Measurements from ENCODE around the gene ARCN1.

The ARCN1 gene

GRCh38 chr11:118618115-118618990, 46.1 kb downstream of the ARCN1 start:
- no peak overlapping the region for H3K4me3 ChIP-seq (ENCODE audit: low read depth, low read length)
- DNase-seq (ENCODE audit: low read depth) = no peak
- TF ChIP-seq CTCF (IDR thresholded peaks at IDR 0.05; ENCODE audit: insufficient read depth, low read depth, low read length, missing control alignments) = no peak

DNA sequence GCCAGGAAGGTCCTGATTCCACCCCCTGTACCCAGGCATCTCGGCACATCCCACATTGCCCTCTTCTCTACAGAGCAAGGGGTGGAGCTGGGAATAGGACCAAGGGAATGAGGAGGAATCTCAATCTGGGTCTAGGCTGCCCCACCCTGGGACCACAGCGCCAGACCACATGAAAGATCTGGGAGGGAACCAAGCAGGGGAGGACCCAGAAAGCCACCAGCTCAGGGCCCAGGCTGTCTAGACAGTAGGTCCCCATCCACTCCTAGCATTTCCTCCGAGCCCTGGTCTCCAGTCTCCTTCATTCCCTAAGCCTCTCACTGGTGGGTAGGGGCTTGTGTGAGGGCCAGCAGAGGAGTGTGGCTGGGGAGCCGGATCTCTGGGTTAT, 46.8 kb downstream of the ARCN1 start:
- no peak for TF ChIP-seq CTCF (IDR thresholded peaks at IDR 0.05; ENCODE audit: insufficient read depth, low read depth, low read length, missing control alignments)
- H3K4me3 ChIP-seq (ENCODE audit: low read depth, low read length) = no peak overlapping the region

GRCh38 chr11:118619444-118620197, 47.4 kb downstream of the ARCN1 start:
- no peak overlapping the region for H3K4me3 ChIP-seq (ENCODE audit: low read depth, low read length)
- no peak for TF ChIP-seq CTCF (IDR thresholded peaks at IDR 0.05; ENCODE audit: insufficient read depth, low read depth, low read length, missing control alignments)
- no peak for DNase-seq (ENCODE audit: low read depth)

More for the DNA sequence above, 46.8 kb downstream of the ARCN1 start:
- DNase-seq (ENCODE audit: low read depth) = no peak

DNA sequence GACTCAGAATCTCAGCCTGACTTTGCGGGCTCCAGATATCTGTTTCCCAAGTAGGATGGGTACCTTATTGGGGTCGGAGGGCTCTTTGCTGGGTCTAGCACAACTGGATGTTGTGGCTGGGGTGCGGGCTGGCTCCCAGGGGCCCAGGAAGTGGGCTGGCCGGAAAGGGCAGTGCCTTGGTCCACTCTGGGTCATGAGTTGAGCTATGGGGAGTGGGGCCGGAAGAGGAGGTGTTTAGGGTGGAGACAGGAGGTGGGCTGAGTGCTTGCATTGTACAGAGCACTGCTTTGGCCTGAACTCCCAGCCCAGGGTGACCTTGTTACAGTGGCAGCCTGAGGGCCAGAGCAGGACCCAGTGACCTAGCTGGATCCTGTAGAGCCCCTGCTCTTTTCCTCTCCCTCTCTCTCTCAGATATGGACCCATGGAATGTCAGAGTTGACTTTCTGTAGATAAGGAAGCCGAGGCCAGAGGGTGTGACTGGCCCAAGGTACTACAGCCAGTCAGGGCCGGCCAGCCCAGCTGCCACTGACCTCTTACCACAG, 48.4 kb downstream of the ARCN1 start:
- DNase-seq (ENCODE audit: low read depth) = no peak
- H3K4me3 ChIP-seq (ENCODE audit: low read depth, low read length) = no peak overlapping the region
- no peak for TF ChIP-seq CTCF (IDR thresholded peaks at IDR 0.05; ENCODE audit: insufficient read depth, low read depth, low read length, missing control alignments)

DNA sequence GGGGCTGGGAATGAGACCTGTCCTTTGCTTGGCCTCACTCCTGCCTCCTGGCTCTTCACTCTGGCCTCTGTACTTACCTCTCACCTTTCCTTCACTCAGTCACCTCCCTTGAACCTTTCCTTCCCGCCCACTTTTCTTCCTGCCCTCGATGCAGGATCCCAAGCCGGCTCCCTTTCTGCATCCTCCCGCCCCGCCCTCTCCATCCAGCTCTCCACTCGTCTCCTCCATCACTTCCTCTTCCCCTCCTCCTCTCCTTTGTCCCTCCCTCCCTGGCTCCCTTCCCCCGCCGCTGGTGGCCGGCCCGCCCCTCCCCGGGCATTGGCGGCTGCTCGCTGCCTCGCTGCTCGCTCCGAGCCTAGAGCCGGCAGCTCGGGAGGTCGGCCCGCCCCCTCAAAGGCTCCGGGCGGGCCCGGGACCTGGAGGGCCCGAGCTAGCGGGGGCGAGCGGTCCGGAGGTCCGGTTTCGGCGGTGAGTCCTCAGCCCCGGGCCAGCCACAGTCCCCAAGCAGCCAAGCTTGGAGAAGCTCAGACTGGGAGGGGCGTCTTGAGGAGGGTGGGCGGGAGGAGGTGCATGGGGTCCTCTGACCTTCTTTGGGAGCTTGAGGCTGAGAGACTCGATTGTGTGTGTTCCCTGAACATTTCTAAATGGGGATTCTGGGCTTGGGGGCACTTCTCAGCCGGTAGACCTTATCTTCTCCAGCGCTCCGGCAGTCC, 49.0 kb downstream of the ARCN1 start:
- DNase-seq (ENCODE audit: low read depth) = no peak
- no peak overlapping the region for H3K4me3 ChIP-seq (ENCODE audit: low read depth, low read length)
- TF ChIP-seq CTCF (IDR thresholded peaks at IDR 0.05; ENCODE audit: insufficient read depth, low read depth, low read length, missing control alignments) = no peak

- no peak overlapping the region for H3K4me3 ChIP-seq (ENCODE audit: low read depth, low read length)
- no peak for DNase-seq (ENCODE audit: low read depth)
- TF ChIP-seq CTCF (IDR thresholded peaks at IDR 0.05; ENCODE audit: insufficient read depth, low read depth, low read length, missing control alignments) = no peak
Measured at GRCh38 chr11:118621784-118622375, 49.7 kb downstream of the ARCN1 start.
